ENCODE results near the gene NPHP1.
"Not testable (repeated sequence)": the region's sequence is repeated elsewhere in the genome, so short reads cannot be mapped to it uniquely, and the experiment has no call there.

GRCh38 chr2:110222626-110223025 is 17.8 kb upstream of the NPHP1 start:
- TF ChIP-seq EZH2 (IDR thresholded peaks at IDR 0.05); FOXP2 (optimal IDR thresholded peaks at IDR 0.05; ENCODE audit: control extremely low read depth, extremely low read length, insufficient read depth): not testable (repeated sequence)

All from SK-N-MC (cell line).